ENCODE data around the gene DNM1L.

GRCh38 chr12:32661706-32662105 is 17.4 kb upstream of the DNM1L start:
- TF ChIP-seq JUND (IDR thresholded peaks at IDR 0.05; ENCODE audit: borderline replicate concordance, low read depth, low read length) (no peak), JUND (tag; IDR thresholded peaks at IDR 0.05; ENCODE audit: borderline replicate concordance, low read depth, low read length) (no peak), KLF10 (CRISPR knock-in tag; IDR thresholded peaks at IDR 0.05) (no peak), ZSCAN29 (IDR thresholded peaks at IDR 0.05) (no peak), CTCF (IDR thresholded peaks at IDR 0.05 in 2 of 3, conservative IDR thresholded peaks at IDR 0.05 in 1 of 3; ENCODE audit: insufficient read depth in 2 of 3, low read depth in 1 of 3, low read length in 3 of 3) (no peak), ZBTB40 (IDR thresholded peaks at IDR 0.05) (no peak), ZBTB40 (CRISPR knock-in tag; IDR thresholded peaks at IDR 0.05) (no peak), BRCA1 (IDR thresholded peaks at IDR 0.05) (no peak), BRCA1 (CRISPR knock-in tag; IDR thresholded peaks at IDR 0.05) (no peak), ATF7 (IDR thresholded peaks at IDR 0.05) (no peak), ZNF384 (IDR thresholded peaks at IDR 0.05; ENCODE audit: low read depth, low read length) (no peak), BDP1 (IDR thresholded peaks at IDR 0.05; ENCODE audit: insufficient read depth, insufficient read length) (no peak), CREB3 (tag; conservative IDR thresholded peaks at IDR 0.05; ENCODE audit: low read depth) (no peak), SRSF7 (optimal IDR thresholded peaks at IDR 0.05; ENCODE audit: low read depth, low read length) (no peak)
